Measurements from ENCODE around the gene CLDN22.

DNA sequence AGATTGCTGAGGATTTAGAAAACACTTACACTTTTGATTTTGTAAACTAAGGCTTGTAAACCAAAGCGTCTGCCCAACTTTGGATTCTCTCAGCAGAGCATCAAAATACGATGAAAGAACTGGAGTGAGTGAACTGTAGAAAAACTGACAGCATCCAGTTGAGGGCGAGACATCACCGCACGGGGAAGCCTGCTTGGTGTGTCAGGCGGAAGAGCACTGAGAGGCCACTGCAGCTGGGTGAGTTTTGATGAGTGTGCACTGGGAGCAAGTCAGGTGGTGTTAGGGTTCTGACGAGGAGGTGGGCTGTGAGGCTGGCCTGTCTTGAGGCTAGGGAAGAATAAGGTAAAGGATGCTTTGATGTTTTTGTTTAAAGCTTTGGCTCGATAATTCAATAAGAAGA, 49.0 kb upstream of the CLDN22 start:
- TF ChIP-seq, protein P1, sequence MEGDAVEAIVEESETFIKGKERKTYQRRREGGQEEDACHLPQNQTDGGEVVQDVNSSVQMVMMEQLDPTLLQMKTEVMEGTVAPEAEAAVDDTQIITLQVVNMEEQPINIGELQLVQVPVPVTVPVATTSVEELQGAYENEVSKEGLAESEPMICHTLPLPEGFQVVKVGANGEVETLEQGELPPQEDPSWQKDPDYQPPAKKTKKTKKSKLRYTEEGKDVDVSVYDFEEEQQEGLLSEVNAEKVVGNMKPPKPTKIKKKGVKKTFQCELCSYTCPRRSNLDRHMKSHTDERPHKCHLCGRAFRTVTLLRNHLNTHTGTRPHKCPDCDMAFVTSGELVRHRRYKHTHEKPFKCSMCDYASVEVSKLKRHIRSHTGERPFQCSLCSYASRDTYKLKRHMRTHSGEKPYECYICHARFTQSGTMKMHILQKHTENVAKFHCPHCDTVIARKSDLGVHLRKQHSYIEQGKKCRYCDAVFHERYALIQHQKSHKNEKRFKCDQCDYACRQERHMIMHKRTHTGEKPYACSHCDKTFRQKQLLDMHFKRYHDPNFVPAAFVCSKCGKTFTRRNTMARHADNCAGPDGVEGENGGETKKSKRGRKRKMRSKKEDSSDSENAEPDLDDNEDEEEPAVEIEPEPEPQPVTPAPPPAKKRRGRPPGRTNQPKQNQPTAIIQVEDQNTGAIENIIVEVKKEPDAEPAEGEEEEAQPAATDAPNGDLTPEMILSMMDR (IDR thresholded peaks at IDR 0.05) = no peak
- no peak for TF ChIP-seq EZH2 (IDR thresholded peaks at IDR 0.05; ENCODE audit: borderline replicate concordance, insufficient read depth, low read depth, low read length, poor library complexity, severe bottlenecking)

Data from B cell (primary cell).